Astrocyte (in vitro differentiated cells and primary cell): ENCODE results near the gene CERS5.

Source experiments
- CTCF ChIP-seq: IDR thresholded peaks from 2 replicates; pipeline ENCODE4 v1.5.1; 2011; ENCODE audit warnings: low read depth, mild to moderate bottlenecking, inconsistent platforms, low read length, moderate library complexity; ENCODE audit not compliant: insufficient read depth
- EZH2 ChIP-seq: IDR thresholded peaks from 2 replicates; pipeline ENCODE4 v1.6.1; 2012; ENCODE audit warnings: mild to moderate bottlenecking, low read length, inconsistent platforms; ENCODE audit not compliant: insufficient read depth

GRCh38 chr12:50186681-50187080 is 19.5 kb upstream of the CERS5 start:
- TF ChIP-seq CTCF (no peak), EZH2 (no peak)
